D721Med (cell line): Measurements from ENCODE around the gene ITCH.

Source experiments
- DNase-seq: peaks from one replicate; pipeline ENCODE4 v3.0.0; 2011; ENCODE audit warnings: low spot score; ENCODE audit not compliant: insufficient read length
- FAIRE-seq: peaks from 2 replicates; lab custom pipeline; 2011; peaks lifted over from hg19 to GRCh38; lab: Jason Lieb, UNC
- TF ChIP-seq, protein P1 (sequence below): IDR thresholded peaks from 2 replicates; pipeline ENCODE4 v1.5.1; 2012; ENCODE audit warnings: mild to moderate bottlenecking, control low read depth; ENCODE audit not compliant: insufficient read depth; ENCODE audit errors: missing control alignments

ITCH gene

DNA sequence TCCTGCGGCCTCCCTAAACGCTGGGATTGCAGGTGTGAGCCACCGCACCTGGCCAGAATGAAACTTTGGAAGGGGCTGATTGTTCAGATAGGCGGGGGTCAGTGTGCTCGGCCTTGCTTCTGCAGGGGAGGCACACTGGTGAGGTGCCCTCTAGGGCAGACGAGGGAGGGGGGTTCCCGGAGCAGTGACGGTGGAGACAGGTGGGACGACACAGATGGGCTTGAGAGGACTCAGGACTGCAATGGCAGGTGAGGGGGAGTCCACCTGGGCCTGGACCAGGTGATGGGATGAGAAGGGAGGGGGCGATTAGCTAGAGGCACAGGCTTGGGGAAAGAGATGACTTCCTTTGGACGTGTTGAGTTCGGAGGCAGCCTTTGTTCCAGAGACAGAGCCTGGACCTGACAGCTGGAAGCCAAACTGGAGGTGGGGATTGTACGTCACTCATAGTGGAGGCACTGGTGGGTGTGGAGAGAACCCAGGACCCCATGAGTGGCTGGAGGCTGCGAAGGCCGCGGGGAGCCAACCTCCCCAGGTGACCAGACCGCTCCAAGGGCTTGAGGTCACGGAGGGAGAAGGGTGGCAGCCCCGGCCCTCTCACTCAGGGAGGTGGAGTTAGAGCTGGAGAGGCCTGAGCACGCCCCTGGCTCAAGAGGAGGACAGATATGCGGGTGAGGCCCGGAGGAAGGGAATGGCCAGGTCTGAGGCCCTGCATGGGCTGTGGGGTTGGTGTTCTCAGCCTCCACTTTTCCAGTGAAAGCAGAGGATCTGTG, 185.0 kb downstream of the ITCH start:
- DNase-seq (no peak), FAIRE-seq (no peak)
- TF ChIP-seq, protein P1, sequence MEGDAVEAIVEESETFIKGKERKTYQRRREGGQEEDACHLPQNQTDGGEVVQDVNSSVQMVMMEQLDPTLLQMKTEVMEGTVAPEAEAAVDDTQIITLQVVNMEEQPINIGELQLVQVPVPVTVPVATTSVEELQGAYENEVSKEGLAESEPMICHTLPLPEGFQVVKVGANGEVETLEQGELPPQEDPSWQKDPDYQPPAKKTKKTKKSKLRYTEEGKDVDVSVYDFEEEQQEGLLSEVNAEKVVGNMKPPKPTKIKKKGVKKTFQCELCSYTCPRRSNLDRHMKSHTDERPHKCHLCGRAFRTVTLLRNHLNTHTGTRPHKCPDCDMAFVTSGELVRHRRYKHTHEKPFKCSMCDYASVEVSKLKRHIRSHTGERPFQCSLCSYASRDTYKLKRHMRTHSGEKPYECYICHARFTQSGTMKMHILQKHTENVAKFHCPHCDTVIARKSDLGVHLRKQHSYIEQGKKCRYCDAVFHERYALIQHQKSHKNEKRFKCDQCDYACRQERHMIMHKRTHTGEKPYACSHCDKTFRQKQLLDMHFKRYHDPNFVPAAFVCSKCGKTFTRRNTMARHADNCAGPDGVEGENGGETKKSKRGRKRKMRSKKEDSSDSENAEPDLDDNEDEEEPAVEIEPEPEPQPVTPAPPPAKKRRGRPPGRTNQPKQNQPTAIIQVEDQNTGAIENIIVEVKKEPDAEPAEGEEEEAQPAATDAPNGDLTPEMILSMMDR = no peak

DNA sequence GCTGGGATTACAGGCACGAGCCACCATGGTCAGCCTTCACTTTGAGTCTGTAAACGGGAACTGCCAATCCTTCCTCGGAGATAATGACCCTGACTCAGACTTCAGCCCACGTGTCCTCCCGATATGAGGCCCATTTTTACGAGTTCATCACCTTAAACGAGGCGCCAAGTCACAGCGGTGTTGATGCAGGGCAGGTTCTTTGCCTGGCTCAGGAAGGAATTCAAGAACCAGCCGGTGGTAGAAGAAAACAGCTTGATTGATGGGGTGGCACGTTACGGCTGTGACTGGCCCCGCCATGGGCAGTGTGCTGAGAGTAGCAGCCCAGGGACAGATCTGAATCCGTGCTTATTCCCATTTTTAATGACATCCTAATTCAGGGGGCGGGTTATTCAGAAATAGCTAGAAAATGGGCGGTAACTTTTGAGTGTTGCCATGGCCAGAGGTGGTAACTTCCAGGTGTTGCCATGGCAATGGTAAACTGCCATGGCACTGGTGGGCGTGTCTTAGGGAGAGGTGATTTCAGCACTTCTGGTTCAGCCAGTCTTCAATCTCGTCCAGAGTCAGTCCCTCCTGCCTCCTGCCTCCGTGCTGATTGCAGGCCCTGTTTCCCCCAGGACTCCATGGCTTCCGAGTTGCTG, 186.3 kb downstream of the ITCH start:
- no peak for DNase-seq
- no peak for FAIRE-seq

DNA sequence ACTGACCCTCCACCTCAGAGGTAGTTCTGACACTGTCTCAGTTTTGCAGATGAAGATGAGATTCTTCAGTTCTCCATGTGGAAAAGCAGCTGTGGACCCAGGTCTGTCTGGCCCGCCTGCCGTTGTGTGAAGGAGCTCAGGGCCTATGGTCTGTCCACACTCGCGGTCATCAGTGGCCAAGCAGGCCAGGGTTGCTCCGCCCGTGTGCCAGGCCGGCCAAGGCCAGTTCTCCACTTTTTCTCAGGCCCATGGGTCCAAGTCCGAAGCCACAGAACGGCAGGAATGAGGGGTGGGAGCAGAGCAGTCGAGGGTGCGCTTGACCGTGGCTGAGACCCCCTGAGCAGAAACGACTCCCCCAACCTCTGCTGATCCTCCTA, 186.8 kb downstream of the ITCH start:
- no peak for FAIRE-seq
- TF ChIP-seq, protein P1 = no peak
- no peak for DNase-seq

More for the DNA sequence above, 186.3 kb downstream of the ITCH start:
- TF ChIP-seq, protein P1 = no peak

DNA sequence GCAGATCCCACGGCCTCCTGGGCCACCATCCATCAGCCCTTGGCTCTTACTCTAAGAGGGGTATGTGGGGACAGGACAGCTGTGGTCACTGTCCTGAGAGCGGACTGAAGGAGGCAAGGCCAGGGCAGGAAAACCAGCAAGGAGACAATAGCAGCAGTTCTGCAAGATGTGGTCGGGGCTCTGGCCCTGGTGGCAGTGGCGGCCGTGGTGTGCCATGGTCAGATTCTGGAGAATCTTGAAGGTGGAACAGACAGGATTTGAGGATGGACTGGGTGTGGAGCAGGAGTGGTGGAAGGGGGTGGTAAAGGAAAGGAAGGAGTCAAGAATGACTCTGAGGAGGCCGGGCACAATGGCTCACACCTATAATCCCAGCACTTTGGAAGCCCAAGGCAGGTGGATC, 189.5 kb downstream of the ITCH start:
- no peak for FAIRE-seq
- TF ChIP-seq, protein P1 = no peak
- DNase-seq = no peak

GRCh38 chr20:34553366-34553867, 190.3 kb downstream of the ITCH start:
- no peak for DNase-seq
- FAIRE-seq = no peak
- TF ChIP-seq, protein P1 = no peak

DNA sequence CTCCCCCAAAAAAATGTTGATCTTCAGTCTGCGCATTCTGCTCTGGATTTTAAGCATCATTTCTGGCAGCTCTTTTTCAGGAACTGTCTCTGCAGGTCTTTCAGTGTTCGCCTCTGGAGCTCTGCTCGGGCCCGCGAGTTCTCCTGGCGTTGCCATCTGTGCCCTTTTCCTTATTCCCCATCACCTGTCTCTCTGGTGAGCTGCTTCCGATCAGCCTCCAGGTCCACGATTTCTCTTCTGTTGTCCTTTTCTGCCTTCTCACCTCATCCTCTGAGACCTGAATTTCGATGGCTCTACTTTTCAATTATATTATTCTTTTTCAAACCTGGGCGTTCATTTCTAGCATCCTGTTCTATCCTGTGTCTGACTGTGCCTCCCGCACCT, 194.9 kb downstream of the ITCH start:
- TF ChIP-seq, protein P1 = no peak
- FAIRE-seq = no peak

More for the DNA sequence above, 194.9 kb downstream of the ITCH start:
- no peak for DNase-seq
